MG63 (cell line): Measurements from ENCODE around the gene NKAIN2. TPM values are rescaled to one million over a fixed set of nuclear protein-coding genes. Genes with fewer than 3 reads are reported as not detected.
"Not testable (repeated sequence)": the region's sequence is repeated elsewhere in the genome, so short reads cannot be mapped to it uniquely, and the experiment has no call there.

Experiments used
- DNase-seq: peaks from one replicate; pipeline ENCODE4 v3.0.0-alpha.2; 2020
- H3K27me3 ChIP-seq: fragments of 250-450 bp; sonication (Bioruptor Pico); 2 replicates; pipeline ENCODE4 v1.5.1; 2020; ENCODE audit warnings: mild to moderate bottlenecking, moderate library complexity
- H3K36me3 ChIP-seq: fragments of 250-450 bp; sonication (Bioruptor Pico); 2 replicates; pipeline ENCODE4 v1.5.1; 2020; ENCODE audit warnings: mild to moderate bottlenecking, moderate library complexity
- H3K4me3 ChIP-seq: fragments of 250-450 bp; sonication (Bioruptor Pico); 2 replicates; pipeline ENCODE4 v1.5.1; 2020; ENCODE audit warnings: mild to moderate bottlenecking, moderate library complexity
- H3K9me3 ChIP-seq: fragments of 250-450 bp; sonication (Bioruptor Pico); 2 replicates; pipeline ENCODE4 v1.5.1; 2020; ENCODE audit warnings: mild to moderate bottlenecking, moderate library complexity
- total RNA-seq: library from RNA; depleted of rRNA; stranded (reverse); fragments of >200 nt; shearing (Covaris generic); gene quantifications from 2 replicates; pipeline ENCODE4 v1.2.3, GENCODE V29; 2014; ENCODE audit warnings: low replicate concordance

The NKAIN2 gene
- total RNA-seq, 1 experiment from 2014 or later: not detected

DNA sequence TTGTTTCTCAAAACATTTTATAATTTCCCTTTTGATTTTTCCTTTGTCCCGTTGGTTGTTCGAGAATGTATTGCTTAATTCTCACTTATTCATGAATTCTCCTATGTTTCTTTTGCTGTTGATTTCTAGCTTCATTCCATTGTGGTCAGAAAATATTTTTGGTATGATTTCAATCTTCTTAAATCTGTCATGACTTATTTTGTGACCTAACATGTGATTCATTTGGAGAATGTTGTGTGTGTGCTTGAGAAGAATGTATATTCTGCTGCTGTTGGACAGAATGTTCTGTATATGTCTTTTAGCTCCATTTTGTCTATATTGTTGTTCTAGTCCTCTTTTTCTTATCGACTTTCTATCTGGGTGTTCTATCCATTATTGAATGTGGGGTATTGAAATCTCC, 872.4 kb downstream of the NKAIN2 start:
- no peak overlapping the region for H3K4me3 ChIP-seq
- no peaks in the 10 kb centered on the region for H3K27me3 ChIP-seq
- no peak for DNase-seq
- H3K9me3 ChIP-seq: no peaks in the 10 kb centered on the region; the same call in 1 of the 2 replicates
- no peaks in the 10 kb centered on the region for H3K36me3 ChIP-seq

DNA sequence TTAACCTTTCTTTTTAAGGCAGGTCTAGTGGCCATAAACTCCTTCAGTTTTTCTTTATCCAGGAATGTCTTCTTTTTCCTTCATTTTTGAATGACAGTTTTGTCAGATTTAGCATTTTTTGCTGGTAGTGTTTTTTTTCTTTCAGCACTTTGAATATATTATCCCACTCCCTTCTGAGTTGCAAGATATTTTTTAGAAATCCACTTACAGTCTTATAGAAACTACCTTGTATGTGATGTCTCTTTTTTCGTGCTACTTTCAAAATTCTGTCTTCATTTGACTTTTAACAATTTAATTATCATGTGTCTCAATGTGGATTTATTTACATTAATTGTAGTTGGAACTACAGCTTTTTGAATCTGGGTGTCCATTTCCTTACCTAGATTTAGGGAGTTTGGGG, 874.2 kb downstream of the NKAIN2 start:
- no peak for DNase-seq
- Histone ChIP-seq H3K36me3 (no peaks in the 10 kb centered on the region), H3K4me3 (no peak overlapping the region), H3K9me3 (no peaks in the 10 kb centered on the region; the same call in 1 of the 2 replicates), H3K27me3 (no peaks in the 10 kb centered on the region)

DNA sequence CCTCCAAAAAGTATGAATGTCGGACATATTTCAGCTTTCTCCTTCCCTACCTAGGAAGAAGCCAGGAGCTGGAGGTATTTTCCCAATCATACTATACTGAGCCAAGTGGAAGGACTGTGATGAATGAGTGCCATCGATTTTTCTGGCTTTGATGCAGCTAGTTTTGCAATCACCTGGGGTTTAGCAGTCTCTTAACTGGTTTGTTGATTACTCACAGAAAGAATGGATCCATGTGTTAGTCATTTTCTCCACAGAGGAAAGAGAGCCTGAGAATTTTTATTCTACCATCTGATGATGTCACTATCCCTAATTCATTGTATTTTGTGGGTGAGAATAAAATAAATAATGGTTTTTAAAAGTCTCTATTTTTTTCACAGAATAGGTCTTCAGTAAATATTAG, 875.7 kb downstream of the NKAIN2 start:
- DNase-seq: no peak
- no peaks in the 10 kb centered on the region for H3K27me3 ChIP-seq
- no peaks in the 10 kb centered on the region for H3K36me3 ChIP-seq

DNA sequence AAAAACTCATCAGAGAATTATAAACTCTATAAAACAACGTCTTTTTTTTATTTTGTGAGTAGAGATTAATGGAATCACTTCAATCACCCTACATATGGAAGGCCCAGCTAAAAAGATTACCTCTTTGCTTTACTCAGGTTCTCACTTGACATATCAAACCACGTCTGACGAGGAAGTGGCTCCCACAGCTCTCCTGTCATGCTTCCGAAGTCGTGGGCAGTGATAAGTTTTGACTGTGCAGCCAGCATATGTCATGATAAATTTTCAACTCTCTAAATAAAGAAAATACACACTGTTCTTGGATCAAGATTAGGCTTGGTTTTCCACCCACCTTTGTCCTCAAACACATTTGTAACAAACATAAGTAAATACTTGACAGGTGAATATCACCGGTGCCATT, 879.1 kb downstream of the NKAIN2 start:
- Histone ChIP-seq H3K4me3 (no peak overlapping the region), H3K36me3 (no peaks in the 10 kb centered on the region), H3K9me3 (no peaks in the 10 kb centered on the region; the same call in 1 of the 2 replicates), H3K27me3 (no peaks in the 10 kb centered on the region)
- DNase-seq: no peak

More for the DNA sequence above, 875.7 kb downstream of the NKAIN2 start:
- no peaks in the 10 kb centered on the region; the same call in 1 of the 2 replicates for H3K9me3 ChIP-seq
- no peak overlapping the region for H3K4me3 ChIP-seq

DNA sequence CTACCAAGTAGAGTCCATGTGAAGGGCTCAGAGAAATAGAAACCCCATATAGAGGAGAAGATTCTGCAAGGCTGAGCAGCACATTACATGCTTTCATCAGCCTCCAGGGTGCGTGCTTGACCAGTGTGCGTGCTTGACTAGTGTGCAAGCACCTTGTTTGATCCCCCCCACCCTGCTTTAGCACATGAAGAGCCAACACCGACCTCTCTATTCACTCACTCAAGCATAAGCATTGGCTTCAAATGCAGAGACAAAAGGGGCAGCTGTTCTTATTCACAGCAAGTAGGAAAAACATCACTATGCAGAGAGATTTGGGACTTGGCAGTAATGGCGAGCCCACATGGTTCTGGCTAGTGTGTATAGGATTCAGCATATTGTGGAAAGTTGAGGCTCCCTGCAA, 879.8 kb downstream of the NKAIN2 start:
- no peaks in the 10 kb centered on the region for H3K36me3 ChIP-seq

DNA sequence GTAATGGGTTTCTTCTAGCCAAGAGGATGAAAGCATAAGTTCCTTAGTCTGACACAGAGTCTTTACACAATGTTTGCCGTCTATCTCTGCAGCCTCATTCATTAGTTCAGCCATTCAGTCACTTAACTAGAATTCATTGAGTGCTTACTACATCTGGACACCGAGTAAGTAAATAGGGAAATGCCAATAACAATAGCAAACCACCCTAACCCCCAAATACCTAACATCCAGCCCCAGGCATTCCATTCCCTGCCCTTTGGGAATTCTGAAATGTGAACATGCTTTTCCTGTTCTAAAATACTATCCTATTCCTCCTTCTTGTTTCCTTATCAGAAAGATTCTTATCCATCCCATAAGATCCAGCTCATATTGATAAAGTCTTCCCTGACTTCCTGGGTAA, 881.0 kb downstream of the NKAIN2 start:
- Histone ChIP-seq H3K27me3 (no peaks in the 10 kb centered on the region), H3K4me3 (no peak overlapping the region), H3K36me3 (no peaks in the 10 kb centered on the region), H3K9me3 (no peaks in the 10 kb centered on the region)
- no peak for DNase-seq

More for the DNA sequence above, 879.8 kb downstream of the NKAIN2 start:
- H3K4me3 ChIP-seq: no peak overlapping the region
- H3K27me3 ChIP-seq: no peaks in the 10 kb centered on the region
- DNase-seq: no peak
- no peaks in the 10 kb centered on the region for H3K9me3 ChIP-seq

DNA sequence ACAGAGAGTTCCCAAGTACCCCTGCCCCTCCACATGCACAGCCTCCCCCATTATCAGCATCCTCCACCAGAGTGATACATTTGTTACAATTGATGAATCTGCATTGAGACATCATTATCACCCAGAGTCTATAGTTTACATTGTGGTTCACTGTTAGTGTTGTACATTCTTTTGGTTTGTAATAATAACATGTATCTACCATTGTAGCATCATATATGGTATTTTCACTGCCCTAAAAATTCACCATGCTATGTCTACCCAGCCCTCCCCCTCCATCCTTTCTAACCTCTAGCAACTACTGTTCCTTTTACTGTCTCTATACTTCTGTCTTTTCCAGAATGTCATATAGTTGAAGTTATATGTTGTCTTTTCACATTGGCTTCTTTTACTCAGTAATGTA, 884.7 kb downstream of the NKAIN2 start:
- Histone ChIP-seq H3K4me3 (no peak overlapping the region), H3K9me3 (no peaks in the 10 kb centered on the region), H3K36me3 (no peaks in the 10 kb centered on the region), H3K27me3 (no peaks in the 10 kb centered on the region)
- DNase-seq: no peak

DNA sequence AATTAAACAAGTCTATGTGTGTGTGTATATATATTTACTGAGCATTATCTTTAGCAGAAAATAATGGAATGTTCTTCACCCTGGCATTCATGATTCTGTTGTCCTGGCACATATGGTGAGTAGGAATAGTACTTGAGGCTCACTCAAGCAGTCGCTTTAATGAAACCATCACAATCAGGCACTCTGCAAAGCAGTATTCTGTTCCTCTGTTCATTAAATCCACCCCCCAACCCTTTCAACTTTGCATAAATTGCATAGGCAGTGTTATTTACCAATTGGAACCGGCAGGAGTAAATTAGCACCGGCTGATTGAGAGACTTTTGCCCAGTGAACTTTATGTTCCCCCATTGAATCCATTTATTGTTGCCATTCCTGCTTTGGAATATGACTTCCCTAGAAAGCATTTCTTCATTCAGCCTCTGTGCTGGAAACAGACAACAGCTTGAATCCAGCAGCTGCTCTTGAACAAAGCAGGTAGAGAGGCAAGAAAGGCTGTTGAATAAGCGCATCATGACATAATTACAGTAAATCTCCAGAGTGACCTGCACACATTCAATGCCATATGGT, 890.6 kb downstream of the NKAIN2 start:
- H3K27me3 ChIP-seq: no peaks in the 10 kb centered on the region
- H3K36me3 ChIP-seq: no peaks in the 10 kb centered on the region
- H3K4me3 ChIP-seq: no peak overlapping the region
- H3K9me3 ChIP-seq: no peaks in the 10 kb centered on the region
- no peak for DNase-seq

DNA sequence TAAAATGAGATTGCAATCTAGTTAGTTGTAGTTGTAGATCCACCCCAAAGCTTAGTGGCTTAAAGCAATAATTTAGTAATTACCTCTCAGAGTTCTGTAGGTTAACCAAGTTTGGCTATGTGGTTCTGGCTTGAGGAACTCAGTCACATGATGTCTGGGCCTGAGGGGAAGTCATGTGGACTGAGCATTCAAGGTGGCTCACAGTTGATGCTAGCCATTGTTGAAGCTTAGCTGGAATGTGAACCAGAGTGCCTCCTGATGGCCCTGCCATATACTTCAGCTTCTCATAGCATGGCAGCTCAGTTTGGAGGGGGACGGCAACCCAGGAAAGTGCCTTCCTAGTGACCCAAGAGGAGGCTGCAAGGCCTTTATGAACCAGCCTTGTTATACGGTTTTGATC, 895.4 kb downstream of the NKAIN2 start:
- H3K4me3 ChIP-seq: no peak overlapping the region
- no peaks in the 10 kb centered on the region for H3K9me3 ChIP-seq

DNA sequence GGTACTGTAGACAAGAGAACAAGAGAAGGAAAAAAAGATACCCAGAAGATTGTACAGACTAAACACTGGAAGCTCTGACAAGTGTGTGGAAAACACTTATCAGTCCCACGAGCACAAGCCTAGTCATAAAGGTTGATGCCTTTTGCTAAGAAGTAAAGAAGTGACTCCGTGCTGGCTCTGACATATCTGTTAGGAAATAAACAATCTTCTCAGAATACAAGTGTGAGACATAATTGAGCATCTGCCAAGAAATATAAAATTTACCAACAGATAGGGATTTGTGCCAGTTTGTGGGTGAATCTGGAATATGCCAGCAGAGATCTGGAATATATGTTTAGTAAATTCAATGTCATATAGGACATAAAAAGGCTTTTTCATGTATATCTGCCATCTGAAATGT, 899.9 kb downstream of the NKAIN2 start:
- no peak overlapping the region for H3K4me3 ChIP-seq
- no peaks in the 10 kb centered on the region for H3K9me3 ChIP-seq
- no peaks in the 10 kb centered on the region for H3K36me3 ChIP-seq
- H3K27me3 ChIP-seq: no peaks in the 10 kb centered on the region
- DNase-seq: no peak

More for the DNA sequence above, 895.4 kb downstream of the NKAIN2 start:
- Histone ChIP-seq H3K27me3 (no peaks in the 10 kb centered on the region), H3K36me3 (no peaks in the 10 kb centered on the region)
- DNase-seq: no peak

DNA sequence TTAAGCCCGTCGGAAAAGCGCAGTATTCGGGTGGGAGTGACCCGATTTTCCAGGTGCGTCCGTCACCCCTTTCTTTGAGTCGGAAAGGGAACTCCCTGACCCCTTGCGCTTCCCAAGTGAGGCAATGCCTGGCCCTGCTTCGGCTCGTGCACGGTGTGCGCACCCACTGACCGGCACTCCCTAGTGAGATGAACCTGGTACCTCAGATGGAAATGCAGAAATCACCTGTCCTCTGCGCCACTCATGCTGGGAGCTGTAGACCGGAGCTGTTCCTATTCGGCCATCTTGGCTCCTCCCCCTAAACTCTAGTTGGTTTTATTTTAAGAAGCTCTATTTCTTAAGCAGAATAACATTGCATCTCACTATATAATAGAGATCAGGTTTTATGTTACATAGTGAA, 908.9 kb downstream of the NKAIN2 start:
- not testable (repeated sequence) for H3K27me3 ChIP-seq, H3K36me3 ChIP-seq, DNase-seq, H3K4me3 ChIP-seq, H3K9me3 ChIP-seq

DNA sequence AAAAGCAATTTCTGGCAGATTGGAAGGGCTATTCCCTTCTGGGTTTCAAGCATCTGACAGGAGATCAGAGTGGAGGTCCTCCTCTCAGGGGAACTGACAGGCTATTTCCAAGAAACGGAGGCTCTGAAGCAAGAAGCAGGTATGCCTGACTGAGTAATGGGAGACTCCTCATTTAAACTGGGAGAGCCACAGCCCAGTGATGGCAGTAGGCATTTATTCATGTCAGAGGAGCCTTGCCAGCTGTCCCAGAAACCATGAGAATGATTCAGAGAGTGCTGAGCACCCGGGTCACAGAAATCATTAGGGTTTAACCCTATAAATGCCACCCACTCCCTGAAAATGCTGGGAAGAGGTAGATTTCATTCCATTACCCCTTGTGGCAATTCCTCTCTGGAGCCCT, 911.1 kb downstream of the NKAIN2 start:
- Histone ChIP-seq H3K9me3 (no peaks in the 10 kb centered on the region), H3K36me3 (no peaks in the 10 kb centered on the region), H3K4me3 (no peak overlapping the region), H3K27me3 (no peaks in the 10 kb centered on the region)
- no peak for DNase-seq

DNA sequence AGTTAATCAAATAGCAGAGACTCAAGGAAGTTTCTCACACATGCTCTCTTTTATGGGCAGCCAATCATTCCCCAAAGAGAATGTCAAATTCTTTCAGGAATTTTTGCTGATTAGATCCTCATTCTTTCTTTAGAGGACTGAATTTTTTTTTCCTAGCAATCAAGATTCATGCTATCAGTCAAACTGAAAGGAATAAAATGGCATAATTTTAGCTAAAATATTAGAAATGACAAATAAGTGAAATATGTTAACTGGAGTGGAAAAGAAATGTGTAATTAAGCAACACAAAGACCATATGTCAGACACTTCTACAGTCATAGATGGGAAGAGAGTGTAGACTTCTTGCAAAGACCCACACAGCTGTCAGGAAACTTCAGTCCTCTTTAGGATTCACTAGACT, 916.2 kb downstream of the NKAIN2 start:
- no peak for DNase-seq
- H3K9me3 ChIP-seq: no peaks in the 10 kb centered on the region
- H3K36me3 ChIP-seq: no peaks in the 10 kb centered on the region
- H3K27me3 ChIP-seq: no peaks in the 10 kb centered on the region
- no peak overlapping the region for H3K4me3 ChIP-seq

DNA sequence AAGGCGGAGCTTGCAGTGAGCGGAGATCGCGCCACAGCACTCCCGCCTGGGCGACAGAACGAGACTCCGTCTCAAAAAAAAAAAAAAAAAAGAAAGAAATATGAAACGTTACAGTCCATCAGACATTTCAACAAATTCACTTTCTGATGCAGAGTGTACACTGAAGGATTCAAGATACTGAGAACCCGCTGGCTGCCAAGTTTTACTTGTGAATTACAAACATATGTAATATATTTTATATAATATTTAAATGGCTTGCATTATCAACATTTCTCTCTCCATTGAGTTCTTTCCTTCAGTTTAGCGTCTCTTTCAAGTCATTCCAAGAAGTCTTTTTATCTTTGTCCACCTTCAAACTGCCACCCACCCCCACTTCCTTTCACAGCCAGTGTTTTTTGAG, 917.7 kb downstream of the NKAIN2 start:
- no peak for DNase-seq
- H3K9me3 ChIP-seq: no peaks in the 10 kb centered on the region
- H3K27me3 ChIP-seq: no peaks in the 10 kb centered on the region

DNA sequence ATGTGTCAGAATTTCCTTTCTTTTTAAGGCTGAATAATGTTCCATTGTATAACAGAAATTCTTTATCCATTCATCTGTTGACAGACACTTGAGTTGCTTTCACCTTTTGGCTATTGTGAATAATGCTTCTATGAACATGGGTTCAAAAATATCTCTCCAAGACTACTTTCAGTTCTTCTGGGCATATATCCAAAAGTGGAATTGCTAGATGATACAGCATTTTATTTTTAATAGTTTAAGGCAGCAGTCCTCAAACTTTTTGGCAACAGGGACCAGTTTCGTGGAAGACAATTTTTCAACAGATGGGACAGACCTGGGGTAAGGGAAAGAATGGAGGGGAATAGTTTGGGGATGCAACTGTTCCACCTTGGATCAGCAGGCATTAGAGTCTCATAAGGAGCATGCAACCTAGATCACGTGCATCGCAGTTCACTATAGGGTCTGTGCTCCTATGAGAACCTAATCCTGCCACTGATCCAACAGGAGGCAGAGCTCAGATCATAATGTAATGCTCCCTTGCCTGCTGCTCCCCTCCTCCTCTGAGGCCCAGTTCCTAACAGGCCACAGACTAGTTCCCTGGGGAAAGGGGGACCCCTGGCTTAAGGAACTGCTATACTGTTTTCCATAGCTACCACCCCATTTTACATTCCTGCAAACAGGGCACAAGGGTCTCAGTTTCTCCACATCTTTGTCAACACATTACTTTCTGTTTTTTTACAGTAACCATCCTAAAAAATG, 918.6 kb downstream of the NKAIN2 start:
- no peak for DNase-seq
- H3K36me3 ChIP-seq: no peaks in the 10 kb centered on the region
- H3K4me3 ChIP-seq: no peak overlapping the region
- no peaks in the 10 kb centered on the region for H3K27me3 ChIP-seq
- no peaks in the 10 kb centered on the region for H3K9me3 ChIP-seq

More for the DNA sequence above, 917.7 kb downstream of the NKAIN2 start:
- no peaks in the 10 kb centered on the region for H3K36me3 ChIP-seq
- no peak overlapping the region for H3K4me3 ChIP-seq

DNA sequence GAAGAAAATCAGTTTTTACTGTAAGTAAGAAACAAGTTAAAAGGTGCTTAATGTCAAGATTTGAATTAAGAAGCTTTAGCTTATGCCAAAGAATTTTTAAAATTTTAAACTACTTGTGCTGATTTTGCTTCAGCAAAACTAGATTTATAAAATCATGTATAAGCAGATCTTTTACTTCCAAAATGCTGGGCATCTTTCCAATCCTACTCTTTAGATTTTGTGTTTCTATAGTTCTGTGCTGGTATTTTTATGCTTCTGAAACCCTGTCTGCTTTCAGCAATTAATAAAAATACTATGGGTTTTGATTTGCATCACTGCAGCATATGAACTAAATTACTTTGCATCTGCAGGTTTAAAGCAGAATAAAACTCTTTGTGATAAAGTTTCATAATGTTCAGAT, 920.0 kb downstream of the NKAIN2 start:
- Histone ChIP-seq H3K36me3 (no peaks in the 10 kb centered on the region), H3K9me3 (no peaks in the 10 kb centered on the region), H3K4me3 (no peak overlapping the region), H3K27me3 (no peaks in the 10 kb centered on the region)
- no peak for DNase-seq

DNA sequence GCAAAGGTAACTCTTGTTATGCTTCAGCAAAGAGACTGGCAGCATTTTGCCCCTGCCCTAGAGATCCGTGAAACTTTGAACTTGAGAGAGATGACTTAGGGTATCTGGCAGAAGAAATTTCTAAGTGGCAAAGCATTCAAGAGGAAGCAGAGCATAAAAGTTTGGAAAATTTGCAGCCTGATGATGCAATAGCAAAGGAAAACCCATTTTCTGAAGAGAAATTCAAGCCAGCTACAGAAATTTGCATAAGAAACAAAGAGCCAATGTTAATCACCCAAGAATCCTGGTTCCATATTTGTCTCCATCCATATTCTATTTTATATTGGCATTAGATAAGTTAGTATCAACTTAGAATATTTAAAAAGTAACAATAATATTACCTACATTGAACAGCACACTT, 934.1 kb downstream of the NKAIN2 start:
- H3K27me3 ChIP-seq, H3K4me3 ChIP-seq, DNase-seq, H3K9me3 ChIP-seq, H3K36me3 ChIP-seq: not testable (repeated sequence)

DNA sequence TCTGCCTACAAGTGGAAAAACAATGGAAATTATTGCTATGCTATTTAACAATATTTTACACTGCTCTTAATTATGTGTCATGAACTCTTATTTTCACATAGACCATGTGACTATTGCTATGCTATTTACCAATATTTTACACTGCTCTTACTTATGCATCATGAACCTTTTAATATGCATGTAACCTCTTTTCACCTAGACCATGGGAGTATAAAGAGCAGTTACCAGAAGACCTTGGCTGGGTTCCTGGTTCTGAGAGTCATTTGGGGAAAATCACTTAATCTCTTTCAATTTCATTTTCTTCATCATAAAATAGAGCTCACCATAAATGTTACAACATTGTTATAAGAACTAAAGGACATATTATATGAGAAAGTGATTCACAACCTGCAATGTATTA, 934.8 kb downstream of the NKAIN2 start:
- Histone ChIP-seq H3K4me3 (no peak overlapping the region), H3K9me3 (no peaks in the 10 kb centered on the region), H3K36me3 (no peaks in the 10 kb centered on the region), H3K27me3 (no peaks in the 10 kb centered on the region)
- DNase-seq: no peak
